Erythroblast (primary cell): ENCODE data around the gene EML1.
A peak's percentile ranks its signal among the peaks of the same experiment; 100 is the strongest.

Experiments used
- DNase-seq, 2 experiments: peaks; one replicate each; lab custom pipeline; 2025; lab: John Stamatoyannopoulos, UW
- GATA1 ChIP-seq: IDR thresholded peaks from 2 replicates; pipeline ENCODE4 v1.6.1; 2011; ENCODE audit warnings: low read depth, mild to moderate bottlenecking, control low read depth, low read length, moderate library complexity
- POLR2A ChIP-seq: IDR thresholded peaks from 2 replicates; pipeline ENCODE4 v1.6.1; 2011; ENCODE audit warnings: mild to moderate bottlenecking, low read length

Gene EML1

DNA sequence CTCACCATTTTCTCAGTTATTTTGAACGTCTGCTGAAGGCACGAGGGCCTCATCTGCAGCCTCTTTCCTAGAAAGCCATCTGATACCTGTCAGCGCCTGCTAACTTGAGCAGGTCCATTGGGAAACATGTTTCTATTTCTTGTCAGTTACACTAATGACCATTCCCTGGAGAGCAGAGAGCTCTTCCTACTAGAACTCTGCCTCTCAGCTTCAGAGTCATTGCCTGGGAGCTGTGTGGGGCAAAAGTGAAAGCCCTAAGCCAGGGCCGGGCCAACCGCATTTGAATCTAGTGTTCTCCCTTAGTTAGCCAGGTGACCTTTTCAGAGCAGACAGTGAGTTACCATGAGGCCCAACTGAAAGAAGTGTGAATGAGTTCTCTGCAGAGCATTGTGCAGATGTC, 135.8 kb downstream of the EML1 start:
- no peak for TF ChIP-seq POLR2A
- no peak for TF ChIP-seq GATA1
- no peak for DNase-seq

DNA sequence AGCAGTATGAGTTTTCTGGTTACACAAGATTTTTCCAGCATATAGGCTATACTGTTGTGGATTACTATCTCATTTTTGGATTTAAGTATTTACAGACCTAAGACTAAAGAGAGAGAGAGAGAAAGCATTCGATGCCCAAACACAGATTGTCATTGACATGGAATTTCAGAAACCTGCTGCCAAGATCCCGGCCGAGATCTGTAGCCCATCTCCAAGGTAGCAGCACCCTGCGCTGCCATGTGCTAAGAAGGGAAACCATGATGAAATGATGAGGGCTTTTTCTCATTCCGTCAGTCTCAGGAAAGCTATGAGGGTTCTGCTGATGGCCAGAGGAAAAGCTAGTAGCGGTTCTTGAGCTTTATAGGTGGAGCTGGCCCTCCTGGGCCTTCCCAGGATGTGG, 136.4 kb downstream of the EML1 start:
- DNase-seq, result no peak
- TF ChIP-seq POLR2A (no peak), GATA1 (no peak)

GRCh38 chr14:99930420-99931274, 137.4 kb downstream of the EML1 start:
- TF ChIP-seq POLR2A, result no peak
- TF ChIP-seq GATA1, result no peak
- DNase-seq, result peak; percentile 54

DNA sequence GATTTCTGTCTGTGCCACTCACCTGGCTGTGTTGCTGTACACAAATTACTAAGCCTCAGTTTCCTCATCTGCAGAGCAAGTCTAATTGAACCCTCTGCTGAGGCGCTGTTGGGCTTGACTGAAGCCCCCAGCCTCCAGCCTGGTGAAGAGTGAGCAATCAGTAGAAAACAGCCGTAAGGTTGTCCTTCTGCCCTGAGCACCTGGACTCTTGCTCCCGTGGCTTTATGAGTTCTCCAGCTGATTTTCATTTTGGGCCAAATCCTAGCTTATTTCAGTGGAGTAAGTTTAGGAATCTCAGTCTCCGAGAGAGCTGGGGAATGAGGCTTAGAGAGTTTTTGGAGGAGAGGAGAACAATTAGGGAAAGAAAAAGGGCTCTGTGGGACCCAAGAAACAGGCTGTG, 138.1 kb downstream of the EML1 start:
- no peak for TF ChIP-seq GATA1
- TF ChIP-seq POLR2A, result no peak
- DNase-seq, result no peak

GRCh38 chr14:99936056-99936455, 142.8 kb downstream of the EML1 start:
- TF ChIP-seq POLR2A (no peak), GATA1 (no peak)
- no peak for DNase-seq

DNA sequence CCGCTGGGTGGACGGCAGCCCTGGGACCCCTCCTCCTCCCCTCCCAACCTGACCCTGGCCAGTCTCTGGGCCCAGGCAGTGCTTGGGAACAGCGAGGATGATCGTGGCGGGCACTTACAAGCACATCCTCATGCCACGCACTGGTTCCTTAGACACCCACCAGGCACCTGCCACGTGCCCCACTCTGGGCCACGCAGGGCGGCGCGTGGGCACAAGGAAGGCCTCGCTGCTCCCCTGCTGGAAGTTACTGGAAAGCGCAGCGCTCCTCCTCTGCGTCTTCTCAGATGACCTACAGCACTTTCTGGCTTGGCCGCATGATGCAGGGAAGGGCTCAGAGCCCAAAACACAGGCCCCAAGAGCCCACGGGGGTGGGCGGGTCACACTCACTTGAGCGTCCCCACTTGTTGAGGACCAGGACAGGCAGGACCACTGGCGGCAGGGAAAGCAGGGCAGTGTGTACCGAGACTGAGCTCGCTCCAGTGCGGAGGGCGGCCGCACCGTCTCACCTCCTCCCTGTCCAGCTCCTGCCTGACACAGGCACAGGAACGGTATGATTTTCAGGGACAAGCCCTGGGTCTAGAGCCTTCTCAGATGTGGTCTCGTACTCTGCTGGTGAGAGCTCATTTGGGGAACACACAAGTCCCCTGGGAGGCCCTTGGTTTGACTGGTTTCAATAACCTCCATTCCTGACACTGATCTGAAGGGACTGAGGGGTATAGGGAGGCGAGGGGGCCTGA, 143.7 kb downstream of the EML1 start:
- TF ChIP-seq GATA1, result no peak
- TF ChIP-seq POLR2A, result no peak
- DNase-seq, result no peak

DNA sequence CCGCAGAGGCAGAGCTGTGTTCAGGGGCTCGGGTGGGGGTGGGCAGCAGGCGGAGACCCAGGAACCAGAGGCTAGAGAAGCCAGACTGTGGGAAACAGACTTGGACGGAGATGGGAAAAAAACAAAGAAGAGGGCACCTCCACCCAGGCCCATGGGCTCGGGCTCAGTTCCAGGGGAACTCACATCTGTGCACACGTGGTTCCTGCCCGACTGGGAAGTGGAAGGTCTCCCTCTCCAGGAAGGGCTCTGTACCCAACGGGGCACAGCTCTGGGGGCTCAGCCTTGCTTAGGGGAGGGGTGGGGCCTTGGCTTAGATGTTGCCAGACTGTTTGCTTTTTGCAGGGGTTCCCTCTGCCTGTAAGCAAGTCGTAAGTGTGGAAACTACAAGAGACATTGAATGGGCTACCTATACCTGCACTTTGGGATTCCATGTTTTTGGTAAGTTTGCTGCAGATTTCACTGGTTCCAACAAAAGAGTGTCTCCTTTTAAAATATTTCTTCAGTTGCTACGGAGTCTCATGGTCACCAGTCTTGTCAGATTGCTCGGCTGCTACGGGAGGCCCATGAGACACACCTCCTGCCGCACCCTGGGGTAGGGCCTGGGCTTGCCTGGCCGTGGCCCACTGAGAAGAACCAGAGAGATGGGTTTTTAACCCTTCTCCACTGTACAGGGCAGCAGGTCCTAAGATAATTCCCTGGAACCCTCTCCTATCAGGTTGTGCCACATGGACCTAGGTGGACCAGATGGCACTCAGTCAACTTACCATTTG, 144.4 kb downstream of the EML1 start:
- TF ChIP-seq POLR2A (no peak), GATA1 (no peak)
- no peak for DNase-seq

- TF ChIP-seq POLR2A, result no peak
- no peak for TF ChIP-seq GATA1
- no peak for DNase-seq
These were observed 145.2 kb downstream of the EML1 start for GRCh38 chr14:99938376-99938775.

DNA sequence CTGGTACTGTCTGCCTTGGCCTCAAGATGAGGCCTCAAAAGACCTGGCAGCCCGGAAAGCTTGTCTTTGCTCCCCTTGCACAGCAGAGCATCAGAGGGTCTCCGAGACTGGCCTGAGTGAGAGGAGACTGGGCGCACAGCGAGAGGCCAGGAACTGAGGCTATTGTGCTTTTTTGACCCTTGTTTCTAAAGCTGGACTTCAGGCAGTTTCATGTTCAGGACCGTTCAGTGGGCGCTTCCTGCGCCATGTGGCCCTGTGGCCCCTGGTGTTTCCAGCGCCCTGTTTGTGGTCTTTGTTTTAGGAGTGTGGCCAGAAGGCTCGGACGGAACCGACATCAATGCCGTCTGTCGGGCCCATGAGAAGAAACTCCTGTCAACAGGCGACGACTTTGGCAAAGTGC, 145.7 kb downstream of the EML1 start:
- no peak for DNase-seq
- no peak for TF ChIP-seq POLR2A

GRCh38 chr14:99939421-99939820, 146.2 kb downstream of the EML1 start:
- DNase-seq, result no peak
- no peak for TF ChIP-seq GATA1
- no peak for TF ChIP-seq POLR2A

DNA sequence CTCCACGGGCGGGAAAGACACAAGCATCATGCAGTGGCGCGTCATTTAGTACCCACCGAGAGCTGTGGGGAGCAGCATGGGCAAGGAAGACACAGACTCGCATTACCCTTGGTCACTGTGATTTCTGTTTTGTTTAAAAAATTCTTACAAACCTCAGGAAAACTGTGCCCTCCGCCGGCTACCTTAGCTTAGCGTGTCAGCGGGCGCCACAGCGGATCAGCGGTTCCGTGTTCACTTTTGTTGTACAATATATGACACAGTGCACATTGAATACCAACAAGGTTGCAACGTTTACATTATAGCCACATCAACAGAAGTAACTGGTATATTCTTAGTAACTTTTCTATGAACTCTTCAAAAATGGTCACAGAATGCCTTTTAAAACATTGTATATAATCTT, 146.9 kb downstream of the EML1 start:
- TF ChIP-seq GATA1 (no peak), POLR2A (no peak)
- no peak for DNase-seq

GRCh38 chr14:99941211-99941610, 148.0 kb downstream of the EML1 start:
- no peak for DNase-seq
- TF ChIP-seq POLR2A (no peak), GATA1 (no peak)

DNA sequence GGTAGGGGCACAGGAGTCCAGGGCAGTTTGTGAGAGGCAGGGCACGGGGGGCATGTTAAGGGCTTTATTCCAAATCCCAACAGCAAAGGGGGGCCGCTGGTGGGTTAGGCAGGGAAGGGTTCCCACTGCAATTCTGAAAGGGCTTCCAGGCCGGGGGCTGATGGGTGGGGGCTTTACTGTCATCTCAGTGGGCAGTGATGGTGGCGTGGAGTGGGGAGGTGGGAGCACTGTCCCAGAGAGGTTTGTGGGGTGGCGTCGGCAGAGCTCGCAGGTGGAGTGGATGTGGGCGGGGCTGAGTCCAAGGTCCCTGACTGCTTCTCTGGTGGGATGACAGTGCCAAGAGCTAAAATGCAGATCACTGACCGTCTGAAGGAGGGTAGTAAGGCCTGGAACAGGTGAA, 150.4 kb downstream of the EML1 start:
- no peak for DNase-seq
- no peak for TF ChIP-seq POLR2A
- TF ChIP-seq GATA1, result no peak

DNA sequence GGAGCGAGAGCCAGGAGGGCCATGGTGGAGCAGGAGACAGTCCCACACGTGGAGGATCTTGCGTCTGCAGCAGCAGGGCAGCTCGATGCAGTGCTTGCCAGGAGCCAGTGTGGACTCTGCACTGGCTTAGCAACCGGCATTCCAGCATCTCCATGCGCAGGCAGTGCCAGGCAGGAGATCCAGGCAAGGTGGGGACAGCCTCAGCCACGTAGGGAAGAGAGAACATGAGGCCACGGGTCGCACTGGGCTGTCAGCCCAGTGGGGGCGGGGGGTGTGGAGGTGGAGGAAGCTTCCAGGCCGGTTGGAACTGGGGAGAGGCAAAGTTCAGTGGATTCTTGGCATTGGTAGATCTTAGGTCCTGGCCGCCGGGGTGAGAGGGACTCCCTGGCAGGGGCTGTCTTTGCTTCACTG, 151.0 kb downstream of the EML1 start:
- DNase-seq, result no peak
- TF ChIP-seq GATA1, result no peak
- TF ChIP-seq POLR2A, result no peak
